GM18867 (cell line): ENCODE data around the gene NAA40.
A peak's percentile ranks its signal among the peaks of the same experiment; 100 is the strongest.

ENCODE experiments used
- ATAC-seq: cut with Tn5 transposase; IDR thresholded peaks from one replicate; pipeline ENCODE4 v1.9.1; 2021; ENCODE audit warnings: mild to moderate bottlenecking, moderate library complexity; ENCODE audit not compliant: unreplicated experiment

NAA40 gene

DNA sequence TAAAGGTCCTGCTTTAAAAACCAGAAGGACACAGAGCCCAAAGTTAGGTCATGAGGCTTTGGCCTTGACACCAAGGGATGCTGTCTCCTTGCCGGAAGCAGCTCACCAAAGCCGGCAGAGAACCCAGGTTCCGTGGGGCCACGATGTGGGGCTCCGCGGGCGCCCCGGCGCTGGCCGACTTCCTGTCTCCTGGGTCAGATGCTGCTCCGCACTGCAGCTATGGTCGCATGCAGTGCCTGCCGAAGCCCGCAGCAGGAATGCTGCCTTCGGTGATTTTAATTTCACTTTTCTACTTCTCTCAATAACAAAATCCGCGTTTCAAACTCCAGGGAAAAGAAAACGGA lies 47.0 kb downstream of the NAA40 start:
- ATAC-seq = peak; percentile 58

GRCh38 chr11:63986156-63986931 lies 47.5 kb downstream of the NAA40 start, which contains the start of gene OTUB1:
Gene OTUB1, plus strand, starts transcription at chr11:63986438. Its CDS starts 19 bp downstream, at chr11:63986457.
- ATAC-seq = peak; percentile 91

DNA sequence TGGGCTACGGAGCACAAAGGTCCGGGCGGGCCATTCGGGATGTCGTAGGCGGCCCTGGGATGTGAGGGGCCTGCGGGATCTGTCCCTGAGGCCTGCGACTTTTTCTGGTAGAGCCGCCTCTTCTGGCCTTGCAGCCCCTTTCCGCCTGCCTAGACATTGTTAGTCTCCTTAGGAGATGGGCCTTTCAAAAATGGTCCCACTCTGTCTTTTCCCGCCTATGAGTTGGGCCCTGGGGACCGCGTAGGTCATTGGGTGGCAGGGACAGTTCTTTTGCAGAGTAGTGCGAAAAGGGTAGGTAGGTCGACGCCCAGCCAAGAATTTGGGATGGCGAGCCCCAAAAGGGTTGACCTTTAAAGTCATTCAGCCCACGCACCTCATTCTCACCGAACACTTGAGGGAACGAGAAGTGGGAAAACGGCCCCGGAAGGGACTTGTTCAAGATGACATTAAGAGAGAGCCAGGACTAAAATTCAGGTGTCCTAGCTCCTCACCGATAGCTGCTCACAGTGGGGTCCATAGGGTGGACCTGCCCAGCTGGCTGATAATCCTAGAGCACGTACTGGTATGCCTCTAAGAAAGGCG lies 48.2 kb downstream of the NAA40 start:
- ATAC-seq = no peak

- ATAC-seq = no peak
Observed at GRCh38 chr11:63991558-63991957, 52.8 kb downstream of the NAA40 start.

GRCh38 chr11:63993100-63993499 lies 54.3 kb downstream of the NAA40 start:
- no peak for ATAC-seq

GRCh38 chr11:63993993-63994392 lies 55.2 kb downstream of the NAA40 start:
- ATAC-seq = no peak

DNA sequence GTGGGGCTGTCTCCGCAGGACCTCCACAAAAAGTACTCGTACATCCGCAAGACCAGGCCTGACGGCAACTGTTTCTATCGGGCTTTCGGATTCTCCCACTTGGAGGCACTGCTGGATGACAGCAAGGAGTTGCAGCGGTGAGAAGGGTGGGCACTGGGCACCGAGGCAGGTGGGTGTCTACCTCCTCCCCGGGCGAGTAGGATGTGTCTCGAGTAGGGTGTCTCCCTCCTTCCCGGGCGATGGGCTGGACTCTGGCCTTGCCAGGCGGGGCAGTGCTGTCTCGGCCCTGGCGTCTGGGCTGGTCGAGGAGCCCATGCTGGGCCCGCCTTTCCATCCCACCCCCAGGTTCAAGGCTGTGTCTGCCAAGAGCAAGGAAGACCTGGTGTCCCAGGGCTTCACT lies 57.7 kb downstream of the NAA40 start:
- ATAC-seq = no peak

GRCh38 chr11:63997104-63997700 lies 58.4 kb downstream of the NAA40 start:
- no peak for ATAC-seq

DNA sequence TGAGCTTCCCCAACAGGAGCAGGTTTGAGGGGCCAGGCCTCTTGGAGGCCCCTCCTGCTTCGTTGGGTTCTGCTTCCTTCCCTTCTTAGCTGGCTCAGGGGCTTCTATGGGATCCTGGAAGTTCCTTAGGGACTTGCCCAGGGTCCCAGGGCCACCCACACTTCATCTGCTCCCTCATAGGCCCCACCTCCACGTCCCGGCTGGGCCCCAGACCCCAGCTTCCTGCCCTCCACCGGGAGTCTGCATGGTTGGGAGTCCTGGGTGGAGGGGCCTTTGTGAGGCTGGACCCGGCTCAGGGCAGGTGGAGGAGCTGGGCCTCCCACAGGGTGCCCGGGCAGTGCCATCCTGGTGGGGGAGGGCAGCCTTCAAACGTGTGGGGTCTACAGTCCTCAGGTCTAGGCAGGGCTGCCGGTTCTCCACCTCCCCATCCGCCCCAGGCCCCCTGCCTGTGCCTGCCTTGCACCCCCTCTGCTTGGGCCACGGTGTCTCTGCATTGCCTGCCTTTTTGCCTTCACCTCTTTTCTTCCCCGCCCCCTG lies 59.1 kb downstream of the NAA40 start:
- no peak for ATAC-seq

- ATAC-seq = no peak
Observed at GRCh38 chr11:63998558-63999348, 60.0 kb downstream of the NAA40 start.

GRCh38 chr11:63999349-64000025 lies 60.7 kb downstream of the NAA40 start:
- no peak for ATAC-seq

- peak; percentile 43 for ATAC-seq
Observed at GRCh38 chr11:64000026-64000739, 61.4 kb downstream of the NAA40 start.

DNA sequence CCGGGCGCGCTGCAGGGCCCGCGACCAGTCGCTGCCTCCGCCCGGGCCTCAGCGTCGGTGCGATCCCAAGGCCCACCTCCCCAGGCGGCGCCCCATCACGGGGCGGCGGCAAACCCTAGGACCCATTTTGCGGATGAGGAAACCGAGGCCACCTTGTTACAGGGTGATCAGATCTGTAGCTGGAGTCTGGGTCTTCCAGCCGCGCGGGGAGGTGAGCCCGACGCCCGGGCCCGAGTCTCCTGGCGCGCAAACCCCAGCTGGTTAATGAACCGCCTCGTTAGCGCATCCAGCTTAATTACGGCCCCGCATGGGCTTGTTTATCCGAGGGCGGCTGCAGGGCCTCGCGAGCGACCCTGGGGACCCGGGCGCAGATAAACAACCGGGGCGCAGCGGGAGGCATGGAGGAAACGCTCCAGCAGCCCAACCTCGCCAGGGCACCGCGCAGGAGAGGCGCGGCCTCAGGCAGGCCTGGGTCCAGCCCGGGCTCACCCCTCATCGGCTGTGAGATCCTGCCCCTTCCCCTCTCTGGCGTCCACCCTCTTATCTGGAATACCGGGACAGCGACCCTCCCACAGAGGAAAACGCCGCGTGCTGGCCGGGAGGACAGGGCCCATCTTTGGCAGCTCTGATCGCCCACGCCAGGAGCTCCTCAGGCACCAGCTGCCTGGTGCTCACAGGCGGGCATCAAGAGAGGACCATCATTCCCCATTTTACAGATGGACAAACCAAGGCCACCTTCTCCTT lies 62.1 kb downstream of the NAA40 start:
- no peak for ATAC-seq

- no peak for ATAC-seq
Observed at GRCh38 chr11:64001484-64002420, 63.0 kb downstream of the NAA40 start.

- no peak for ATAC-seq
Observed at GRCh38 chr11:64003807-64004589, 65.2 kb downstream of the NAA40 start.

DNA sequence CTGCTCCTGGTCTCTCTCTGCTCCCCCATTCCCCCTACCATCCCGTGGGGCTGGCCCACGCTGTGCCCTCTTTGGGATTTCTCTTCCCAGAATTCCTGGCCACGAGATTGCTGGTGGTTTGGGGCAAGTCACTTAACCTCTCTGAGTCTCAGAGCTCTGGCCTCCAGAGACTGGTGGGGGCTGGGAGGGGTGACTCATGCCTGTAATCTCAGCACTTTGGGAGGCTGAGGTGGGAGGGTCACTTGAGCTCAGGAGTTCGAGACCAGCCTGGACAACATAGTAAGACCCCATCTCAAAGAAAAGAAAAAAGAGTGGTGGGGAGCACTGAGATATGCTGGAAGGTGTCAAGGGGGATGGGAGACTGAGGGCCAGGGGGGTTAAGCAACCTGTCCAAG lies 65.8 kb downstream of the NAA40 start:
- no peak for ATAC-seq

DNA sequence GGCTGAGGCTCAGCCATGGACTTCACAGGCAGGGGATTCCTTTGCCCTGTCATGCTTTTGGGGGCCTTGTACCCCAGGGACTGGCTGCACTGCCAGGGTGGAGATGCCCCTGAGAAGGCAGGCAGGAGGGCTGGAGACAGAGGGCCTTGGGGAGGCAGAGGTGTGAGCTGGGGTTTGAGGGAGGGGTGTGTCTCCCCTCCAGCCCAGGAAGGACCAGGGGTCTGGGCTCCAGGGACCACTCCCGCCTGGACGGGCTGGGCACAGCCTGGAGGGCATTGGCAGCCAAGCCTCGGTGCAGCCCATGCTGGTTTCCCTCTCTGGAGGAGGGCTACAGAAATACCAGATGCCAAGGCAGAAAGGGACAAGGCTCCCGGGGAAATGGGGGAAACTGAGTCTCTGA lies 66.9 kb downstream of the NAA40 start:
- ATAC-seq = no peak
